Testis (tissue), 2 donors: Measurements from ENCODE around the gene PEX3.

Experiments
- CTCF ChIP-seq, 3 experiments: fragments of 450-650 bp in 2 of 3; fragments of 200-600 bp in 1 of 3; sonication (generic) in 1 of 3; IDR thresholded peaks; one replicate each; pipeline ENCODE4 v1.5.1; 2016 to 2019; ENCODE audit warnings: antibody characterized with exemption in 3 of 3, mild to moderate bottlenecking in 2 of 3, moderate library complexity in 1 of 3
- POLR2A ChIP-seq: fragments of 450-650 bp; IDR thresholded peaks from one replicate; pipeline ENCODE4 v1.6.1; 2017; ENCODE audit warnings: antibody characterized with exemption, mild to moderate bottlenecking, moderate library complexity

GRCh38 chr6:143441010-143441409 lies 9.6 kb upstream of the PEX3 start:
- TF ChIP-seq CTCF (IDR thresholded peaks at IDR 0.05) (no peak), POLR2A (no peak)
